Breast epithelium (tissue), 4 donors: ENCODE measurements around the gene TMEM120A. TPM values are rescaled to one million over a fixed set of nuclear protein-coding genes. Genes with fewer than 3 reads are reported as not detected.

Experiments used
- DNase-seq, 2 donors: peaks; one replicate each; pipeline ENCODE4 v3.0.0-alpha.2; 2019; ENCODE audit warnings: low spot score in 2 of 2
- H3K27ac ChIP-seq, 2 donors: fragments of 200-600 bp; sonication (generic) in 1 of 2; one replicate each; pipeline ENCODE4 v1.5.1; 2016 to 2019; ENCODE audit warnings: mild to moderate bottlenecking in 1 of 2
- H3K27me3 ChIP-seq, 2 donors: fragments of 200-600 bp; sonication (generic) in 1 of 2; one replicate each; pipeline versions ENCODE4 v1.5.1 to v1.6.0; 2017 to 2019; ENCODE audit warnings: control low read depth in 1 of 2, mild to moderate bottlenecking in 1 of 2
- H3K36me3 ChIP-seq: fragments of 200-600 bp; one replicate; pipeline ENCODE4 v1.5.1; 2019
- H3K4me1 ChIP-seq, 2 donors: fragments of 200-600 bp; sonication (generic); one replicate each; pipeline ENCODE4 v1.5.1; 2016 to 2019; ENCODE audit warnings: control low read depth in 1 of 2
- H3K4me3 ChIP-seq, 3 donors: fragments of 200-600 bp; sonication (generic); 1 replicate in 2 of 3; 2 replicates in 1 of 3; pipeline ENCODE4 v1.5.1; 2016 to 2019; ENCODE audit warnings: mild to moderate bottlenecking in 3 of 3, moderate library complexity in 2 of 3
- H3K9me3 ChIP-seq, 2 donors: fragments of 200-600 bp; sonication (generic) in 1 of 2; one replicate each; pipeline ENCODE4 v1.5.1; 2016 to 2019; ENCODE audit warnings: control low read depth in 1 of 2
- POLR2A ChIP-seq: fragments of 450-650 bp; IDR thresholded peaks from one replicate; pipeline ENCODE4 v1.6.1; 2016; ENCODE audit warnings: antibody characterized with exemption, mild to moderate bottlenecking, moderate library complexity
- POLR2AphosphoS5 ChIP-seq, 3 donors: sonication (generic); formaldehyde crosslinking; IDR thresholded peaks; one replicate each; pipeline ENCODE4 v1.6.1; 2017; ENCODE audit warnings: antibody characterized with exemption in 3 of 3
- intact Hi-C: fragments of 100-400 bp; cut with DNase I; formaldehyde crosslinking; loops from one replicate; pipeline ENCODE4 v1.15.1; 2023; ENCODE audit warnings: low total_unique reads
- total RNA-seq, 3 donors: library from RNA; depleted of rRNA; stranded (reverse); fragments of >200 nt; gene quantifications; one replicate each; pipeline ENCODE4 v1.1.0, GENCODE V29; 2016

Gene TMEM120A
- total RNA-seq, 3 donors from 2014 or later, result 27.2 to 52.0 (median 42.9) TPM

- DNase-seq, result peak in 1 of 2 donors; percentile 24
- TF ChIP-seq POLR2A (no peak), POLR2AphosphoS5 (IDR thresholded peaks at IDR 0.05) (peak; percentile 36 to 86 (median 42))
- Histone ChIP-seq H3K27ac (peak overlapping the region in 1 of 2 donors; percentile 66), H3K4me3 (no peak overlapping the region), H3K9me3 (peaks cover 7 to 9% of the 10 kb centered on the region in 2 donors), H3K36me3 (no peaks in the 10 kb centered on the region), H3K4me1 (no peaks in the 10 kb centered on the region), H3K27me3 (no peaks in the 10 kb centered on the region)
- intact Hi-C loops, result no loop called here
Measured at GRCh38 chr7:75937958-75938786, 56.2 kb downstream of the TMEM120A start.

Other genes with a start within 250 kb of the TMEM120A start
- 1 to 10 TPM in 1 of 3 donors, under 1 TPM in 1, not detected in 1; 0.59 to 1.3 TPM for gene CCL26, start 222.4 kb downstream of the TMEM120A start, total RNA-seq
- 1 to 10 TPM in 1 of 3 donors, not detected in 2; 1.3 TPM for gene CCL24, start 180.8 kb downstream of the TMEM120A start, total RNA-seq
- gene RHBDD2, start 115.6 kb downstream of the TMEM120A start, total RNA-seq, result 10 to 100 TPM; 36.6 to 47.7 (median 39.0) TPM
- gene POR, start 79.4 kb downstream of the TMEM120A start, total RNA-seq, result 100 to 1,000 TPM in 1 of 3 donors, 10 to 100 TPM in 2; 62.1 to 123 (median 87.7) TPM
- 10 to 100 TPM; 27.5 to 38.3 (median 28.3) TPM for gene STYXL1, start 53.4 kb upstream of the TMEM120A start, total RNA-seq
- 10 to 100 TPM; 52.0 to 63.3 (median 61.8) TPM for gene MDH2, start 53.5 kb upstream of the TMEM120A start, total RNA-seq
- 1 to 10 TPM; 3.4 to 7.9 (median 3.4) TPM for gene SRRM3, start 207.3 kb upstream of the TMEM120A start, total RNA-seq